AG04449 (cell line): ENCODE data around the gene CLEC4G.

Experiments
- CTCF ChIA-PET: fragments of 350-600 bp; formaldehyde crosslinking; extraction: SDS; loops from one replicate; lab custom pipeline; 2021; ENCODE audit warnings: antibody characterized with exemption; lab: Yijun Ruan, JAX
- POLR2A ChIA-PET: fragments of 400-600, 350-600 bp; formaldehyde crosslinking; extraction: SDS; loops from one replicate; lab custom pipeline; 2020; ENCODE audit warnings: antibody characterized with exemption, inconsistent platforms; lab: Yijun Ruan, JAX
- DNase-seq: peaks from one replicate; pipeline ENCODE4 v3.0.0-alpha.2; 2010; ENCODE audit warnings: low read depth, low spot score
- H3K4me3 ChIP-seq: 2 replicates; pipeline ENCODE4 v1.5.1; 2011; ENCODE audit warnings: low read depth, mild to moderate bottlenecking, control low read depth, low read length
- TF ChIP-seq, protein P1 (sequence below): IDR thresholded peaks from one replicate; pipeline ENCODE4 v1.5.1; 2011; ENCODE audit warnings: mild to moderate bottlenecking, moderate library complexity, low read length, control low read depth, inconsistent platforms; ENCODE audit not compliant: insufficient read depth; ENCODE audit errors: missing control alignments

Gene CLEC4G

DNA sequence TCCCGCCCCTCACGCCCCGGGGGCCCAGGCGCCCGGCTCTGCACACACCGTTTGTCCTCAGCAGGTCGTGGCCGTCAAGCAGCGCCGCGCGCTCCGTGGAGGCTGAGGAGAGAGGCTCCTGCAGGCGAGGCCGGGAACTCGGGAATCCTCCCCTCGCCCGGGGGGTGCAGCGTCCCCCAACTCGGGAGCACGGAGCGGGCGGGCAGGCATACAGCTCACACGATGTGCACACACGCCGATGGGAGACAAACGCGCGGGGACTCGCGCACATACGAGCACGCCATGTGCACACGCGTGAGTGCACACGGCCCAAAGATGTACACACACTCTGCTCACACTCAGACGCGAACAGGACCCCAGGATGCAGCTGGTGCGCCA lies 703 bp downstream of the CLEC4G start:
- ChIA-PET POLR2A (no interaction called here), CTCF (no interaction called here)
- no peak for DNase-seq
- TF ChIP-seq, protein P1, sequence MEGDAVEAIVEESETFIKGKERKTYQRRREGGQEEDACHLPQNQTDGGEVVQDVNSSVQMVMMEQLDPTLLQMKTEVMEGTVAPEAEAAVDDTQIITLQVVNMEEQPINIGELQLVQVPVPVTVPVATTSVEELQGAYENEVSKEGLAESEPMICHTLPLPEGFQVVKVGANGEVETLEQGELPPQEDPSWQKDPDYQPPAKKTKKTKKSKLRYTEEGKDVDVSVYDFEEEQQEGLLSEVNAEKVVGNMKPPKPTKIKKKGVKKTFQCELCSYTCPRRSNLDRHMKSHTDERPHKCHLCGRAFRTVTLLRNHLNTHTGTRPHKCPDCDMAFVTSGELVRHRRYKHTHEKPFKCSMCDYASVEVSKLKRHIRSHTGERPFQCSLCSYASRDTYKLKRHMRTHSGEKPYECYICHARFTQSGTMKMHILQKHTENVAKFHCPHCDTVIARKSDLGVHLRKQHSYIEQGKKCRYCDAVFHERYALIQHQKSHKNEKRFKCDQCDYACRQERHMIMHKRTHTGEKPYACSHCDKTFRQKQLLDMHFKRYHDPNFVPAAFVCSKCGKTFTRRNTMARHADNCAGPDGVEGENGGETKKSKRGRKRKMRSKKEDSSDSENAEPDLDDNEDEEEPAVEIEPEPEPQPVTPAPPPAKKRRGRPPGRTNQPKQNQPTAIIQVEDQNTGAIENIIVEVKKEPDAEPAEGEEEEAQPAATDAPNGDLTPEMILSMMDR, result no peak
- H3K4me3 ChIP-seq, result no peak overlapping the region

DNA sequence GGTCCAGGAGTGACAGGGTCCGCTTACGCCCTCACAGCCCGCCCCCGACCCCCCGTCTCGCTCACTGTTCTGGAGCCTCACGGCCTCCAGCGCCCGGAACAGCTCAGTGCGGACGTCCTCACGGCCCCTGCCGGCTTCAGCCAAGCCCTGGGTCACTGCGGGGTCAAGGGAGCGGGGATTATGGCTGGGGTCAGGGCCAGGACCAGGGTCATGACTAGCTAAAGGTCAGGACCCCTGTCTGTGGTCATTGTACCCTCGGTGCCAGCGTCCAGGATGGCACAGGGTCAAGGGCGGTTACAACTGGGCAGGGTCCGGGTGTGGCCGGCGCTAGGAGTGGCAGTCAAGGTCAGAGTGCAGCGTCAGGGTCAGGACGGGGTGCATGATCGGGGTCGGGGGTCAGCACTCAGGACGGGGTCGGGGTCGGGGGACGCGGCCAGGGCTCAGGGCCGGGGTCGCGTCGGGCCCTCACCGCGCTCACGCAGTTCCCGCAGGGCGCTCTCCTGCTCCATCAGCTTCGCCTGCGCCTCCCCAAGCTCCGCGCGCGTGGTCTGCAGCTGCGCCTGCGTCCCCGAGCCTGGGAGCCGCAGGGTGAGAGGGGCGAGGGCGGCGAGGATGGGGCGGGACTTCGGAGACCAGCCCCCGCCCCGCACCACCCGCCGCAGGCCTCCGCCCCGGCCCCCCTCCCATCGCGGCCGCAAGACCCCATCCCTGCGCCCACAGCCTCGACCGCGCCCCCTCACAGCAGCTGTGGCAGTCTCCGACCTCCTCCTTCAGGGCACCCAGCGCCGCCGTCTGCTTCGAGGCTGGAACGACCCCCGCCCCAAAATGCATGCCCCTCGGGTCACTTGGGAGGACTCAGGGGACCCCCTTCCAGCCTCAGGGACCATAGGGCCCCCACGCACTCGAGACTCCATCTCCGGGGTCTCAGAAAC lies 1.4 kb downstream of the CLEC4G start:
- CTCF ChIA-PET, result interaction anchor here (1.2 kb wide), 1 partner anchor 50 kb away, joined by 4 read pairs; the partner anchor contains the start of gene TRAPPC5
- DNase-seq, result no peak
- TF ChIP-seq, protein P1, result no peak
- POLR2A ChIA-PET, result no interaction called here
- no peak overlapping the region for H3K4me3 ChIP-seq

DNA sequence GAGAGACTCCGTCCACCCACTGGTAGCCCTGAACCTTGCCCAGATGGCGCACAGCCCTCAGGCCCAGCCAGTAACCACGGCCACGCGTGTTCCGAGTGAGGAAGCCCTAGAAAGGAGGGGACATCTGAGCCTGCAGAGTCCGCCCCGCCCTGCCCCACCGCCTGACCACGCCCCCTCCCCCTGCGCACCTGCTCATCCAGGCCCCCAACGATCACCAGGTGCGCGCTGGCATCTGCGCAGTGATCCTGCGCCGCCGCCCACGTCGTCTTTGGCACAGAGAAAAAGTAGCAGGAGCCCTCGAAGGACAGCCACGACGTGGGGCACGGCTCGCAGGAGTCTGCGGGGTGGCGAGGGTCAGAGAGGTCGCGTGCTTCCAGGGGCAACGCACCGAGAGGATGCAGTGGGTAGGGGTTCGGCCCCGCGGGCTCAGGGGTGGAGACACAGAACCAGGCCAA lies 2.1 kb downstream of the CLEC4G start:
- TF ChIP-seq, protein P1, result no peak
- ChIA-PET POLR2A (no interaction called here), CTCF (interaction anchor here (1.2 kb wide), 1 partner anchor 49 kb away, joined by 4 read pairs; the partner anchor contains the start of gene TRAPPC5)

DNA sequence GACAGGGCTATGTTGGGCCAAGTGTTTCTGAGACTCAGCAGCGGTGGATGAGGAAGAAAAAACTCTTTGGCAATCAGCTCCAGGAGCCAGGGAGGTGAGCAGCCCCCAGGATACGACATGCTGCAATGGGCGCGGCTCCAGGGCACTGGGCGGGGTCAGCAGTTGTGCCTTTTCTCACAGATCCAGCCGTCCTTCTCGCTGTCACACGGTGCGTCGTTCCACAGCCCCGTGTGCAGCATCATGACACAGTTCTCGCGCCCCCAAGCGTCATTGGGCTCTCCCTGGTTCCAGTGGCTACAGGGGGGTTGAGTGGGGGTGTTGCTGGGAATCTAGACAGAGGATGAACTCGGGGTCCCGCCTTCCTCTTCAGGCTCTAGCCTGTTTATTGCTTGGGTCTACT lies 2.7 kb downstream of the CLEC4G start:
- ChIA-PET POLR2A (no interaction called here), CTCF (interaction anchor here (1.2 kb wide), 1 partner anchor 48 kb away, joined by 4 read pairs; the partner anchor contains the start of gene TRAPPC5)
- TF ChIP-seq, protein P1, result no peak
- DNase-seq, result no peak
- H3K4me3 ChIP-seq, result no peak overlapping the region

More for the DNA sequence above, 2.1 kb downstream of the CLEC4G start:
- no peak overlapping the region for H3K4me3 ChIP-seq
- DNase-seq, result no peak

DNA sequence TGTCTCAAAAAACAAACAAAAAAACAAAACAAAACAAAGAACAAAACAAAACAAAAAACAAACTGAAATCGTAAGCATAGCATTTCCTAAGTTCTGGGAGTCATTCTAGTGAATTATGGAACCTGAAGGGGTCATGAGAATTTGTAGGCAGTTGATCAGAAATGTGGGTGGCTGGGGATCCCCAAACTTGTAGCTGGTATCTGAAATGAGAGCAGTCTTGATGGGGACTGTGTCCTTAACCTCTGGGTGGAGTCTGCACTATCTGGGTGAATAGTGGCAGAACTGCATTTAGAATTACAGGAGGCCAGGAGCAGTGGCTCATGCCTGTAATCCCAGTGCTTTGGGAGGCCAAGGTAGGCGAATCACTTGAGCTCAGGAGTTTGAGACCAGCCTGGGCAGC lies 6.1 kb downstream of the CLEC4G start:
- TF ChIP-seq, protein P1, result no peak
- no peak for DNase-seq
- no peak overlapping the region for H3K4me3 ChIP-seq
- ChIA-PET POLR2A (no interaction called here), CTCF (interaction anchor here (1.2 kb wide), 1 partner anchor 74 kb away, joined by 5 read pairs; no protein-coding TSS in a partner anchor)

DNA sequence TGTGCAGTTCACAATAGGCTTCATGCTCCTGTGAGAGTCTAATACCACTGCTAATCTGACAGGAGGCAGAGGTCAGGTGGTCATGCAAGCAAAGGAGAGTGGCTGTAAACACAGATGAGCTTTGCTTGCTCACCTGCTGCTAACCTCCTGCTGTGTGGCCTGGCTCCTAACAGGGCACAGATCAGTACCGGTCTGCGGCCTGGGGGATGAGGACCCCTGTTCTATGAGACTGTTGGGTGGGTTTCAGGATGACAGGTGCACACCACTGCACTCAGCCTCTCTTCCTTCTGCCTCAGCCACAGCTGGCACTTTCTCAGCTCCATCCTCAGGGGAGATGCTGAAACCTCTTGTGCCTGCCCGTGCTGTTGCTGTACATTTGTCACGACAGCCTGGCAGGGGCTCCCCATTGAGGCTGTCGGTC lies 9.7 kb downstream of the CLEC4G start:
- TF ChIP-seq, protein P1, result no peak
- DNase-seq, result no peak
- ChIA-PET CTCF (interaction anchor here (1.0 kb wide), 1 partner anchor 42 kb away, joined by 3 read pairs; the partner anchor contains the start of gene TRAPPC5), POLR2A (no interaction called here)
- no peak overlapping the region for H3K4me3 ChIP-seq
